ENCODE measurements around the gene SMKR1. TPM values are rescaled to one million over a fixed set of nuclear protein-coding genes. Genes with fewer than 3 reads are reported as not detected.

The SMKR1 gene
- total RNA-seq, 1 experiment from 2014 or later = 0.25 TPM

- DNase-seq (ENCODE audit: low spot score) = no peak
Measured at GRCh38 chr7:129482781-129483180, 19.6 kb upstream of the SMKR1 start.

GRCh38 chr7:129489491-129489890, 12.8 kb upstream of the SMKR1 start:
- peak; percentile 68 for DNase-seq (ENCODE audit: low spot score)

GRCh38 chr7:129492391-129492790, 9.9 kb upstream of the SMKR1 start:
- no peak for DNase-seq (ENCODE audit: low spot score)

- DNase-seq (ENCODE audit: low spot score) = no peak
Measured at GRCh38 chr7:129493555-129493954, 8.8 kb upstream of the SMKR1 start.

- peak; percentile 75 for DNase-seq (ENCODE audit: low spot score)
Measured at GRCh38 chr7:129494041-129494440, 8.3 kb upstream of the SMKR1 start.

- DNase-seq (ENCODE audit: low spot score) = no peak
Measured at GRCh38 chr7:129495987-129496386, 6.3 kb upstream of the SMKR1 start.

GRCh38 chr7:129496653-129497052, 5.7 kb upstream of the SMKR1 start:
- DNase-seq (ENCODE audit: low spot score) = no peak

GRCh38 chr7:129497156-129497555, 5.2 kb upstream of the SMKR1 start:
- DNase-seq (ENCODE audit: low spot score) = no peak

- no peak for DNase-seq (ENCODE audit: low spot score)
Measured at GRCh38 chr7:129498021-129498420, 4.3 kb upstream of the SMKR1 start.

GRCh38 chr7:129499999-129500398, 2.3 kb upstream of the SMKR1 start:
- no peak for DNase-seq (ENCODE audit: low spot score)

GRCh38 chr7:129502708-129503685, 666 bp downstream of the SMKR1 start:
- DNase-seq (ENCODE audit: low spot score) = no peak

- DNase-seq (ENCODE audit: low spot score) = no peak
Measured at GRCh38 chr7:129503725-129504124, 1.4 kb downstream of the SMKR1 start.

GRCh38 chr7:129512192-129512591, 9.9 kb downstream of the SMKR1 start:
- no peak for DNase-seq (ENCODE audit: low spot score)

GRCh38 chr7:129513546-129513945, 11.2 kb downstream of the SMKR1 start:
- DNase-seq (ENCODE audit: low spot score) = no peak

GRCh38 chr7:129514683-129515082, 12.4 kb downstream of the SMKR1 start:
- DNase-seq (ENCODE audit: low spot score) = no peak

- no peak for DNase-seq (ENCODE audit: low spot score)
Measured at GRCh38 chr7:129515381-129515780, 13.1 kb downstream of the SMKR1 start.

GRCh38 chr7:129517931-129518330, 15.6 kb downstream of the SMKR1 start:
- no peak for DNase-seq (ENCODE audit: low spot score)

GRCh38 chr7:129519464-129519863, 17.1 kb downstream of the SMKR1 start:
- no peak for DNase-seq (ENCODE audit: low spot score)

- no peak for DNase-seq (ENCODE audit: low spot score)
Measured at GRCh38 chr7:129522088-129522970, 20.0 kb downstream of the SMKR1 start.

- DNase-seq (ENCODE audit: low spot score) = no peak
Measured at GRCh38 chr7:129522971-129523340, 20.6 kb downstream of the SMKR1 start.

- no peak for DNase-seq (ENCODE audit: low spot score)
Measured at GRCh38 chr7:129523924-129524323, 21.6 kb downstream of the SMKR1 start.

- peak; percentile 83 for DNase-seq (ENCODE audit: low spot score)
Measured at GRCh38 chr7:129524405-129524804, 22.1 kb downstream of the SMKR1 start.
